Inferior parietal cortex (tissue), 1 donor: ENCODE data around the gene KRT81.
"Not testable (repeated sequence)": the region's sequence is repeated elsewhere in the genome, so short reads cannot be mapped to it uniquely, and the experiment has no call there.

Source experiments
- DNase-seq: peaks from one replicate; pipeline ENCODE4 v3.0.0-alpha.2; 2016; ENCODE audit errors: extremely low spot score

Gene KRT81

DNA sequence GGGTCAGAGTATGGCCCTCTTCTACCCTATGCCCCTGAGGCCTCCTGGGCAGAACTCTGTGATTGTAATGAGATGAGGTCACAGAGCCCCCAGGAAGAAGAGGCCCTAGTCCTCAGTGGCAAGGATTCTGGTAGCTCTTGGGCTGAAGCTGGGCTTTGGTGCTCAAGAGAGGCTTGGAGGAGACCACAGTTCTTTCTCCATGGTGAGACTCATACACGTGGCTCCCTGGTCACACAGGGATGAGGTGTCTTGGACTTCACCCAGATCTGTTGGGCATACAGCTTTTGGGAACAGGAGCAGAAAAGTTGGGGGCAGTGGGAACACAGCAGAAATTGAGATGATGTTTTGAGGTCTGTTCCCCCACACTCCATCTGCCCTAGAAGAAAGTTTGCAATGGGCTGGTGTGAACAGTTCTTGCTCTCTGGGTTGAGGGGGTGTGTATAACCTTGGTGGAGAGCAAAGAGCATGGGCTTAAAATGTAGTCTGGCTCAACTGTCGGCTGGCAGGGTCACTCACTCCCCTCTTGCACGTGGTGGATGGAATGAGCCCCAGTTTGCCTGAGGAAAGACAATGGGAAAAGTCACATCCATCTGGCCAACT, 16.7 kb downstream of the KRT81 start, which contains the start of gene KRT86:
Gene KRT86 (plus strand): TSS at position 125 of the 600 bp plus-strand sequence. CDS start 27,272 bp downstream, outside the sequence.
- DNase-seq, result no peak

DNA sequence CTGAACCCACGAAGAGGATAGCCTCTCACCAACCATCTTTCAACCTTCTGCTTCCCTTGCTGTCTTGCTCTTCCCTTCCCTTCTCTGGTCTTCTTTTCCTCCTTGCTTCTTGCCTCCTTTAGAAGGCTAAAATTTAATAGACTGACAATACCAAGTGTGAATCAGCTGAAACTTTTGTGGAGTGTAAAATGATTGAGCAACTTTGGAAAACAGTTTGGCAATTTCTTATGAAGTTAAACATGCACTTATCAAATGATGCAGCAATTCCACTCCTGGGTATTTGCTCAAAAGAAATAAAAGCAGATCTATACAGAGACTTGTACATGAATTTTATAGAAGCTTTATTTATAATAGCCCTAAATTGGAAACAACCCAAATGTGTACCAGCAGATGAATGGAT, 20.2 kb downstream of the KRT81 start:
- DNase-seq, result no peak

DNA sequence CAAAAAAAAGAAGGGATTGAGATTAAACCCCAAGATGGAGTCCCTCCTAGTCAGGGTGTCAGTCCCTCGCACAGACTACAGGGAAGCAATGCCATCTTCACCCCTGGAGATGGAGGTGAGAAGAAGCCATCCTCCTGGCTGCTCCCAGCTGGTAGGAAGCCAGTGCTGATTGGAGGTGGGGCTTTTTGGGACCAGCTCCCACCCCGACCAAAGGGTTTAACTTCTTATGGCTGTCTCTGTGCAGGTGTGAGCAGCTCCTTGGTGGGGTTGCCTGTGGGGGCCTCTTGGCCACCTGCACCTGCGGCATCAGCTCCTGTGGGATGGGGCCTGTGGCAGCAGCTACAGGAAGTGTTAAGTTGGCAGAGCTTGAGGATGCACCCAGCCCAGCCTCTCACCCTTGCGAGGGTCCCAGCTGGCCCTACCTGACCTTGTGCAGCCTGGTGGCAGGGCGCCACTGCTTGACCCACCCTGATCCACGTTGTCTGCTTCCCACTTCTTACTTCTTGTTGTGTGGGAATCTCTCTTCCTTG, 20.7 kb downstream of the KRT81 start:
- DNase-seq, result no peak

DNA sequence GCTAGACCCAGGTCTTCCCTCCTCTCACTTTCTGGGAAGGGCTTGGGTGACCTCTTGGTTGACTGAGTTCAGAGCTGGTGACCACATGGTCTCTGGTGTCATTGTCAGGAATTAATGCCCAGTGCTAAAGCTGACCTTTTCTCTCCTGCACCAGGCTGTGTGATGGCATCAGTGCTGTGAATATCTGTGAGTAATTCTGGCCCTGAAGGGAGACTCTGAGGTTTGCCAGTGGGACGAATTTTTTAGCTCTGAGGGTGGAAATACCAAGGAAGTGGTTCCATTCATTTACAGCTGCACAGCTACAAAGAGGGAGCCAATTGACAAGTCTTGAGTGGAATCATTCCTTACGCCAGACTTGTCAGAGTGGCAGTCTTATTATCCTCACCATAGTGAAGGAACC, 23.1 kb downstream of the KRT81 start:
- no peak for DNase-seq

DNA sequence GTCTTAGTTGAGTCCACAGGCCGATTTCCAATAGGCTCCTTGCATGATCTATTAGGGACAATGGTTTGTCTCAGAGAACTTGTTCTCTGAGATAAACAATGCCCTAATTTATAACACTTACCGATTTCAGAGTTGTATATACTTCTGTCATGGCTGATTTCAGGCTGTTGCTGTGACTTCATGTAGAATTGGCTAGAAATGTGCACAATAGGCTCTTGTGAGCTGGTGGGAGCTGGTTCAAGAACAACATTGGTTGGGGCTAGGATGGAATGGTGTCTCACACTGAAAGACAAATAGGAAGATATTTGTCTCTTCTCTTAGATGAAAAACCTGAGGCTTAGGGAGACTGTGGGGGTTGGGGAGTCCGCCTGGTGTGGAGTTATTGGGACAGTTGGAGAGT, 23.6 kb downstream of the KRT81 start:
- no peak for DNase-seq

DNA sequence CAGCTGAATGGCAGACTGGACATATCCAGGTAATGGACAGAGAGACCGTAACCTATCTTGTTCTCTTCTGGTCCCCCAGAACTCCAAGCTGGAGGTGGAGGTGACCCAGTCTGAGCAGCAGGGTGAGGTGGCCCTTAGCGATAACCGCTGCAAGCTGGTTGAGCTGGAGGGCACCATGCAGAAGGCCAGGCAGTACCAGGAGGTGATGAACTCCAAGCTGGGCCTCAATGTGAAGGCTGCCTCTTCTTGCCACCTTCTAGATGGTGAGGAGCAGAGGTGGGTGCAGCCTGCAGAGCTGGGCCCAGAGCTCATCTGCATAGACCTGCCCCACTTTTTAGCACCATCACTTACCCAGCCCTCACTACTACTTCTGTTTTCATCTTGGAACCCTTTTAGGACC, 24.1 kb downstream of the KRT81 start:
- no peak for DNase-seq

DNA sequence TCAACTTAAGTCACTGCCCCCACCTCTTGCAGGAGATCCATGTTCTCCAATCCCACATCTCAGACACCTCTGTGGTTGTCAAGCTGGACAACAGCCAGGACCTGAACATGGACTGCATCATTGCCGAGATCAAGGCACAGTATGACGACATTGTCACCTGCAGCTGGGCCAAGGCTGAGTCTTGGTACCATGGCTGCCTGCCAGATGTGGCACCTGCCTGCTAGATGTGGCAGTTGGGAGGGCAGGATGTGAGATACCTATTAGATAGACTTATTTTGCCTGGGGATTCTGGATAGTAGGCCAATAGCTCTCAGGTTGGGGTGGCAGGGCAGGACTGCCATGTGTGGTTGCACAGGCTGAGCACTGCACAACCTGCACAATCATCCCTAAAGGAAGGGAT, 24.8 kb downstream of the KRT81 start:
- no peak for DNase-seq

DNA sequence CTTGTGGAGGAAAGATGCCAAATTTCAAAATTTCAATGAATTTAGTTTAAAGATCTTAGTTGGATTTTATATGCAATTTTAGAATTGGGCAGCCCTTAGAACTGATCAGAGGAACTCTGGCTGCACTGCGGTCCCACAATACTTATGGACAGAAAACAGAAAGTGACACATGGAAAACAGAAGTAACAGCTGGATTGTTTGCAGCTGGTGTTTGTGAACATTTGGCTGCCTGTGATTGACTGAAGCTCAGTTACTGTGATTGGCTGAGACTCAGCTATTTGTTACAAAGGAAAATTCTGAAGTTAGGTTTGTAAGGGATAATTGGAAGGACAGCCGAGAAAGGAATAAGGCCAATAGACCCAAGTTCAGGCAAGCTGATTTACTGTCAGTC, 26.9 kb downstream of the KRT81 start:
- peak; percentile 34 for DNase-seq

DNA sequence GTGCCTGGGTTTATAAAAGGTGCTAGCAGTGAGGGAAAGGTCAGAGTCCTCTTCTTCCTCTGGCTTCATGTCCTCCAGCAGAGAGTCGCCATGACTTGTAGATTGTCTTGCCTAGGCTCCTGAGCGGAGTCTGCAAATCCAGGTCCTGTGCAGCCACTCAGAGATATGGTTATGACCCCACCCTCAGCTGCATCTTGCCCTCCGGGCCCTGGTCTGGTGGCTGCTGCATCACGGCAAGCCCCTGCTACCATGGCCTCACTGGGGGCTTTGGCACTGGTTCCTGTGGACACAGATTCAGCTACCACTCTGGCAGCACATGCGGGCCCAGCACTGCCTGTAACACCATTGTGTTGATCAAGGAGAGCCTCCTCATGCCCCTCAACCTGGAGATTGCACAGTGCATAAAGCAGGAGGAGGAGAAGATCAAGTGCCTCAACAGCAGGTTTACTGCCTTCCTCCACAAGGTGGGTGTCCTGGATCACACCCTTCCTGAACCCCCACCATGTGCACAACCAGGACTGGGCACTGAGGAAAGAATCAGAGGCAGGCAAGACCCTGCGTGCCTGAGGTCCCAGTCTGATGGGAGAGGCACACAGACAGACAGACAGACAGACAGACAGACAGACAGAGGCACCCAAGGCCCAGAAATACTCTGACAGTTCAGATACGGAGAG, 27.4 kb downstream of the KRT81 start:
- no peak for DNase-seq

DNA sequence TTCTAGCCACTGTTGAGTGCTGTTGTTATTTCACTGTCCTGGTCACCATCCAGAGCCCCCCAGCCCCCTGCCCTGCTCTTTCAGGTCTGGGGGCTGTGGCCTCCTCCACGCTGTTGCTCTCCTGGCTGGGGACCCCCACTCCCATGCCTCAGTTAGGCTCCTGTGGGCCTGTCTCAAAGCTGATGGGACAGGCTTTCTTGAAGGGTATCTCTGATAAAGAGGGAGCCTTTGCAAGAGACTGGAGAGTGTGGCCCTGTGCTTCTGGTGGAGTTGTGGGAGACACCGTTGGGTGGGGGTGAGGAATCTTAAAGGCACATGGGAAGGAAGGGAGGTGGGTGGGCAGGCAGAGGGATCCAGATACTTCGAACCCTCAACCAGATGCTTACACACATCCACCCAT, 29.0 kb downstream of the KRT81 start:
- no peak for DNase-seq

DNA sequence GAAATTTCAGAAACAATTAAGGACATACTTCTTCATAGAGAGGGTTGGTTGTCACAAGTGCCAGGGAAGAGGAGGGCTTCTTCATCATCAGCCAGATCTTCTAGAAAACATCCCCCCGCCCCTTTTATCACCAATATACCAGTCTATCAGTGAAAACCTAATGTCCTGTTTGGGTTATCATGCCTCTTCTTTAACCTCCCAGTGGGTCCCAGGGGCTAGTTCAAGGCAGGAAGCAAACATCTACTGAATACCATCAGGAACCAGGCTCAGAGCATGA, 30.2 kb downstream of the KRT81 start:
- DNase-seq, result no peak

DNA sequence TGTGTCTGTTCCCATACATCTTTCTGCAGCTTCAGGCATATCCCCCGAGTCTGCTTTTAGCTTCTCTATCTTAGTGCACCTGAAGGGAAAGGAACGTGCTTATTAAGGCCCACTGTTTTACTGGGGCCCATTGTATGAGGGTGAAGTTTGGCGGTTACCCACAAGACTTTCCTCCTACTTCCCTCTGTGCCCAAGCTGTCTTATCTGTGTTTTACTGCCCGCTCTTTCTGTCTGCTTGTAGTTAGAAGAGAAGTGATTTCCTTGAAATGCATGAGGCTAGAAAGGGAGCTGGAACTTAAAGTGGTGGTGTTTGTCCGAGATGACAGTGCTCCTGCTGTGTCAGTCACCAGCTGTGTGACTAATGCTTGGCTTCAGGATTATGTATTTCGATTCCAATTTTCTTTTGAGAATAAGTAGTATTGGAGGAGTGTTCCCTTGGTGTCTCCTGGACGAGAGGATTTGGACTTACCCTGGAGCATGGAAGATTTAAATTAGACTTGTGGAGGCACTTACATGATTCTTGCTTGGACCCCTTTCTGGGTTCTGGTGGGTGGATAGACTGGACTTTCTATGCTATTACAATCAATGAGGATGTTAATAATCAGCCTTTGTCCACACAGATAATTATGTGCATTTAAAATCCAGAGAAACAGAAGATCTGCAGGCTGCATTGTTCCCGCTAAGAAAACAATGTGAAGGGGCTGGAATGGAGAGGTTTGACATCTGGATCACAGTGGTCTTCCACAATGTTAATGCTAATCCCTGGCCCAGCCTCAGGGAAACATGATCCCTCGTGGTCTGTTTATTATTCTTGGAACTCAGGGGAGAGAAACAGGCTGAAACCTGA, 30.8 kb downstream of the KRT81 start:
- DNase-seq, result no peak

DNA sequence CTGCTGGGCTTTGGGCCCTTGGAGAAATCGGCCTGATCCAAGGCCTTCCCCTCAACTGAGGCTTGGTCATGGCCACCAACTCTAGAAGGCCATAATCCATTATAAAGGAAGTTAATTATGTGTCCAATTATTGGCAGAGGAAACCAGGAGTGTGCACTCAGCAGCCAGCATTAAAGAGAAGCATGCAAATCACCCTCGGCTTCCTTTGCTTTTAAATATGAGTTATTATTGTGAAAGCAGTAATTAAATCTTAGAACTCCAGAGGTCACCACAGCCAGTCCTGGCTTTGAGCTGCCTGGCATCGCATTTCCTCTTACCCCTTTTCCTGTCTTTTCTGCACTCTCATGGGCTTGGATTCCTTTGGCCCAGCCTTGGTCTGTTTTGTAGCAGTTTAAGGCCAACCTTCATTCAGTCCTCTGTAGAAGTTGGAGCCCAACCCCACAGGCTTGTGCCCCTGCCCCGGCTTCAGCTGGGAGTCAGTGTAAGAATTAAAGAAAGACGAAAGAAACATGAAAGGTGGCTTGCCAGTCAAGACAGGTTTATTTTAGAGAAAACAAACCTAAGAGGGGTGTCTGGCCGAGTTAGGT, 31.6 kb downstream of the KRT81 start:
- DNase-seq, result no peak

DNA sequence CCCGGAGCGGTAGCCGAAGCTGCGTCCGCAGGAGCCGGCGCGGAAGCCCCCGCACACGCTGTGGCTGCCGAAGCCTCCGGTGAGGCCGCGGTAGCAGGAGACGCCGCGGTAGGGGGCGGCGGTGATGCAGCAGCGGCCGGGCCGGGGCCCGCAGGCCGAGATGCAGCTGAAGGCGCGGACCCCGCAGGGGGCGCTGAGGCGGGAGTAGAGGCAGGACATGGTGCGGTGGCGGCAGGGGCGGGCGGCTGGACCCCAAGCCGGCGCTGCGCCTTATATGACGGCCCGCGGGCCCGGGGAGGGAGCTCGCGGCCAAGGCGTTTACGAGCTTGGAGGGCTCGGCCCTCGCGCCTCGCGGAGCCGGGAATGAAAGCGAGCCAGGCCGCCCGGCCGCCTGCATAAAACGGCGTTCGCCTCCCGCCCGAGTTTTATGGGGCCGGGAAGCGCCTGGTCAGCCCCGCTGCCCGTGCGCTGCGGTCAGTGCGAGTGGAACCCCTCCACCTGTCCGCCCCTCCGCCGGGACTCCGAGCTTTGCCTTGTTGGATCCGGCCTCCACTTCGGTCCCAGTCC, 32.9 kb downstream of the KRT81 start:
- no peak for DNase-seq

DNA sequence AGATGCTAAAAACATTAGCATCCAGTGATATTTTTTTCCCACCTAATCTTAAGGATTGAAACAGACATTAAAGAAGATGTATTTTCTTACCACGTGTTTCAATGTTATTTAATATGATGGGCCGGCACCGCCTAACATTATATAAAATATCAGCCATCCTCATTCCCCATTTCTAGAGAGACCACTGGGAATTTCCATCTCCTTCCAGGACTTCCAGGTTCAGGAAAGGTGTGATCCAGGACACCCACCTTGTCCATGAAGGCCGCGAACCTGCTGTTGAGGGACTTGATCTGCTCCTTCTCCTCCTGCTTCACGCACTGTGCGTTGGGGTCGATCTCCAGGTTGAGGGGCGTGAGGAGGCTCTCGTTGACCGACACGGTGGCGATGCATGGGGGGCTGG, 33.4 kb downstream of the KRT81 start:
- DNase-seq, result not testable (repeated sequence)

DNA sequence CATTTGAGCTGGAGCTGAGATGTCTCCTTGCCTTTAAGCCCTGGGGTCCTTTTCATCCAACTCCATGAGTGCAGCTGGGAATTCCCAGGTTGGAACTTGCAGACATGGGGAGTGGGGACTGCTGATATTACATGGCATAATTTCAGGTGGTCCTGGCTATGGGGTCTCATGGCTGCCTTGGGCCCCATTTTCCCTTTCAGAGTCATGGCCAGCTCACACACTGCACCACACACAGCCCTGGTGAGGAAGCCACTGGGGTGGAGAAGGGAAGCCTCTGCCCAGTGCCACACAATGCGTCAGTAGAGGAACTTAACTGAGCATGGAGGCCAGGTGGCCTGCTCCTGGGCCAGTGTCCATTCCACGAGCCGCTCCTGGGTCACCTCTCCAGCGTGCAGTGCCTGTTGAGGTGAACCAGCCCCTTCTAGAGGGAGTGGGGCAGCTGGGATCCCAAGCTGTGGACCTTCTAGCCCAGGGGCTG, 34.2 kb downstream of the KRT81 start:
- DNase-seq, result no peak

DNA sequence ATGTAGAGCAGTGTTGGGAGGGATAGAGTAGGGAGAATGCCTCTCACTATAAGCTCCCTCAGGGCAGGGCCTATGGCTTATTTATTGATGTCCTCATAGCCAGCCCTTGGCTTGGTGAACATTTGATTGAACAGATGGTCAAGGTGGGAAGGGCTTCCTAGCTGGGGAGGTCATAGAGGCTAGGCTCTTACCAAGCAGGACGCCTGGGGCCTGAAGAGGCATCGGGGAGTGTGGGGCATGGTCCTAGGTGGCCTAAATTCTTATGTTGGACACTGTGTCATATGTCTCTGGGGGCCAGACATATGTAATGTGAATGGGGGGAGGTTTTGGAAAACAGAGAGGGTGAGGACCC, 34.8 kb downstream of the KRT81 start:
- no peak for DNase-seq

DNA sequence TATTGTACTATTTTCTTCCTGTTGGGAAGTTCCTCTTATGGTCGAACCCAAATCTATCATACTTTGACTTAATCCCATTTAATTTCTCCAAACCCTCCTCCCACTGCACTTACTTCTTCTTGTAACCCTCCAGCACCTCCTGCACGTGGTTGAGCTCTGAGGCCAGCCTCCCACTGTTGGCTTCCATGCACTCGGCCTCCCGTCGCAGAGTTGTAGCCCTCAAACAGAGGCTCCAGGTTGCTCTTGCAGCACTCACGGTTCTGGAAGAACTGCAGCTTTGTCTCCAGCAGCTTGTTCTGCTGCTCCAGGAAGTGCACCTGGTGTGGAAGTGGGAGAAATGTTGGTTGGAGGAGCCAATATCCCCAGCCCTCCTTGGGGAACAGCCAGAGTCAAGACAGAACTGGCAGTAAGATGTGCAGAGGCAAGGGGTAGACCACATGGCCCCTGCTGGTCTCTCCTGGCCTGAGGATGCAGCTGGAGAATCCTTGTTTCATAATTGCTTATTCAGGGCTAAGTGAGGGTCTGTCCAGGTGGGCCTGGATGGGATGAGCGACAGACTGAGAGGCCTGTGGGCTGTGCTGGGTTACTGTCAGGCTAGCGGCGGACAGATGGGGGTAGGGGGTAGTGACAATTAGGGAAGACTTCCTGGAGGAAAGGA, 35.3 kb downstream of the KRT81 start:
- no peak for DNase-seq

DNA sequence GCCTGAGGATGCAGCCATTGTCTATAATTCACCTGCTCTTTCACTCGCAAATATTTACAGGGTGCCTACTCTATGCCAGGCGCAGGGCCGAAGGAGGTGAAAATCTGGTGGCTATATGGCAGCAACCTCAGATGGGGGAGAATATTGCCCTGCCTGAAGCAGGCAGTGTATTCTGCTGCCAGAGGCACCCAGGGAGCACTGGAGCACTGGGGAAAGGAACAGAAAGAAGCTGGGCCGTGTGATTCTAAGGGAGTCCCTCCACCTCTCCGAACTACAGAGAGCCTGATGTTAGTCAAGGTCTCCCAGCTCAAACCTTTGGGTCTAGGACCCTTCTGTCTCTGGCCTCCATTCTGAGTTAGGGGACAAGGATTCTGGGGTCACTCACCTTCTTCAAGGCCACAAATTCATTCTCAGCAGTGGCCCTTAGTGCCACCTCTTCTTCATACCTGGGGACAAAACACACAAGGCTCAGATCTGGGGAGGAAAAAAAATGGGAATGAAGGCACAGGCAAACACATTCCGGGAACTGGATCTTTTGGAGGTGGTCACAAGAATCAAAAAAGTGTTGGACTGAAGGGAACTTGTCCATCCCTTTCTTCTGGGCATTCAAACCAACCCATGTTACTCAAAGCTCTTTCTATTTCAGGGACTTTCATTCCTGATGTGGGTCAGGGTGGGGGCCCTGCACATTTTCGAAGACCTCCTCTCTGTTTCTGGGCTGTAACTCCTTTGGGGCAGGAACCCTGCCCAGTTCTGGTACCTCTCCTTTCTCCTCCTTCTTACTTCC, 36.2 kb downstream of the KRT81 start:
- no peak for DNase-seq

DNA sequence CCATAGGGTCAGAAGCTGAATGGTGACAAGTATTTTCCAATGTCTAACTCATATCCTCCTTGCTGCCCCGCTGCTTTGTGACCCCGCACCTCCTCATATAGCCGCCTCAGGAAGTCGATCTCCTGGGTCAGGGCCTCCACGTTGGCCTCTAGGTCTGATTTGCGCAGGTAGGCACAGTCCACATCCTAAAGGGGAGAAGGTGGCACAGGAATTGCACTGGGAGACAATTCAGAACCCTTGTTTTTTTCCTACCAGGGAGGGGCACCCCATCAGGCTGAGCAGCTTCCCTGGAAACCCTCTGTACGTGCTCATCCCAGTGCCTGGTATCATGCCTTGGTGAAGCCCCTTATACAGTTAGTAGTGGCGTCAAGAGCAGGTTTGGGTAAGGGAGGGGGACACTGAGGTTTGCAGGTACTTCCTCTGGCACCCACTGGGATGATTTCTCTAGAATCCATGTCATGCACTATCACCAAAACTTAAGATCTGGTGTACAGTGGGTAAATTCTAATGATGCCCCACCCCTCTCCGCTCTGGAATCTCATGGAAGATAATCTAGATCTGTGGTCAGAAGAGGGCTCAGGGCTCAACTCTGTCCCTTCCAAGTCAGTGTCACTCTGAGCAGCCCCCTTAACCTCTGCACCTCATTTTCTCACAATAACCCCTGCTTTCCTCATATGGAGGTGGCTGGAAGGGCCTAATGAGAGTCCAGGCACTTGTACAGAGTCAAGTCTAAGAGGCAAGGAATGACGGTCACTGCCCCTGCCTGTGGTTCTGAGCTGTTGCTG, 37.0 kb downstream of the KRT81 start:
- no peak for DNase-seq
